GM23338 (cell line): ENCODE data around the gene GPC6. TPM values are rescaled to one million over a fixed set of nuclear protein-coding genes. Genes with fewer than 3 reads are reported as not detected.

ENCODE experiments used
- ATAC-seq: fragments of 200-7000 bp; cut with Tn5 transposase; 3 replicates; pipeline ENCODE4 v1.9.1; 2020
- DNase-seq: peaks from one replicate; pipeline ENCODE4 v3.0.0-alpha.2; 2015; ENCODE audit warnings: low spot score
- H2AFZ ChIP-seq: fragments of 200-600 bp; sonication (generic); 2 replicates; pipeline ENCODE4 v1.8.0; 2016; ENCODE audit warnings: antibody characterized with exemption, mild to moderate bottlenecking, moderate library complexity
- H3F3A ChIP-seq: fragments of 200-600 bp; sonication (generic); replicated peaks from 2 replicates; pipeline ENCODE4 v1.8.0; 2017; ENCODE audit warnings: antibody characterized with exemption, mixed run types, low read depth
- H3K27ac ChIP-seq: fragments of 200-600 bp; sonication (generic); 2 replicates; pipeline ENCODE4 v1.6.1; 2016; ENCODE audit warnings: low read depth
- H3K27me3 ChIP-seq: fragments of 200-600 bp; sonication (generic); 2 replicates; pipeline ENCODE4 v1.8.0; 2016; ENCODE audit warnings: mild to moderate bottlenecking, mixed run types, moderate library complexity; ENCODE audit not compliant: insufficient read depth
- H3K36me3 ChIP-seq: fragments of 200-600 bp; sonication (generic); 2 replicates; pipeline ENCODE4 v1.8.0; 2016; ENCODE audit warnings: mild to moderate bottlenecking; ENCODE audit not compliant: insufficient read depth
- H3K4me1 ChIP-seq: fragments of 200-600 bp; sonication (generic); 2 replicates; pipeline ENCODE4 v1.8.0; 2016; ENCODE audit warnings: mild to moderate bottlenecking, moderate library complexity; ENCODE audit not compliant: insufficient read depth
- H3K4me2 ChIP-seq: fragments of 200-600 bp; sonication (generic); 2 replicates; pipeline ENCODE4 v1.7.1; 2017; ENCODE audit warnings: mixed run types
- H3K4me3 ChIP-seq: fragments of 200-600 bp; sonication (generic); 2 replicates; pipeline ENCODE4 v1.6.1; 2016; ENCODE audit warnings: mixed run types
- H3K79me2 ChIP-seq: fragments of 200-600 bp; sonication (generic); replicated peaks from 2 replicates; pipeline ENCODE4 v1.8.0; 2017; ENCODE audit warnings: mild to moderate bottlenecking; ENCODE audit not compliant: insufficient read depth
- H3K9me2 ChIP-seq: fragments of 200-600 bp; sonication (generic); 2 replicates; pipeline ENCODE4 v1.8.0; 2017; ENCODE audit not compliant: insufficient read depth
- H4K20me1 ChIP-seq: fragments of 200-600 bp; sonication (generic); replicated peaks from 2 replicates; pipeline ENCODE4 v1.8.0; 2017; ENCODE audit warnings: mild to moderate bottlenecking; ENCODE audit not compliant: insufficient read depth
- H3K27ac Mint-ChIP-seq: 2 replicates; pipeline ENCODE4 v1.8.0; 2020; ENCODE audit warnings: inconsistent platforms, mild to moderate bottlenecking, moderate library complexity, mixed read lengths
- H3K27me3 Mint-ChIP-seq: 3 replicates; pipeline ENCODE4 v1.8.0; 2022; ENCODE audit warnings: low read depth, mild to moderate bottlenecking, moderate library complexity, mixed read lengths, inconsistent platforms; ENCODE audit not compliant: insufficient read depth, poor library complexity
- H3K36me3 Mint-ChIP-seq: 3 replicates; pipeline ENCODE4 v1.8.0; 2021; ENCODE audit warnings: low read depth, mild to moderate bottlenecking, inconsistent platforms, moderate library complexity, mixed read lengths
- H3K4me1 Mint-ChIP-seq: 3 replicates; pipeline ENCODE4 v1.8.0; 2020; ENCODE audit warnings: mild to moderate bottlenecking, inconsistent platforms, mixed read lengths
- H3K4me3 Mint-ChIP-seq: 3 replicates; pipeline ENCODE4 v1.8.0; 2021; ENCODE audit warnings: moderate library complexity, mild to moderate bottlenecking, inconsistent platforms, mixed read lengths
- H3K9me3 Mint-ChIP-seq: 3 replicates; pipeline ENCODE4 v1.8.0; 2020; ENCODE audit warnings: moderate library complexity, mild to moderate bottlenecking, inconsistent platforms, mixed read lengths
- CTCF ChIP-seq, 2 experiments: fragments of 200-600 bp in 1 of 2; sonication (generic) in 1 of 2; conservative IDR thresholded peaks; 2 replicates each; pipeline versions ENCODE4 v1.5.1 to v1.6.1; 2016 to 2017; ENCODE audit warnings: antibody characterized with exemption in 2 of 2, low read depth in 2 of 2, mild to moderate bottlenecking in 2 of 2, moderate library complexity in 1 of 2
- ETS1 ChIP-seq: IDR thresholded peaks from 2 replicates; pipeline ENCODE4 v1.6.1; 2016; ENCODE audit warnings: antibody characterized with exemption
- EZH2 ChIP-seq: fragments of 200-600 bp; sonication (generic); IDR thresholded peaks from one replicate; pipeline ENCODE4 v1.8.0; 2017; ENCODE audit warnings: antibody characterized with exemption, mild to moderate bottlenecking, low read depth; ENCODE audit not compliant: unreplicated experiment
- EZH2phosphoT487 ChIP-seq: fragments of 200-600 bp; sonication (generic); IDR thresholded peaks from one replicate; pipeline ENCODE4 v1.8.1; 2018; ENCODE audit warnings: antibody characterized with exemption; ENCODE audit not compliant: unreplicated experiment
- JUNB ChIP-seq: IDR thresholded peaks from one replicate; pipeline ENCODE4 v1.6.1; 2016; ENCODE audit warnings: antibody characterized with exemption; ENCODE audit not compliant: unreplicated experiment
- NANOG ChIP-seq: IDR thresholded peaks from 2 replicates; pipeline ENCODE4 v1.6.1; 2016; ENCODE audit warnings: antibody characterized with exemption, borderline replicate concordance
- POLR2AphosphoS5 ChIP-seq: IDR thresholded peaks from 2 replicates; pipeline ENCODE4 v1.6.1; 2016; ENCODE audit warnings: antibody characterized with exemption, low read depth
- REST ChIP-seq: IDR thresholded peaks from one replicate; pipeline ENCODE4 v1.6.1; 2018; ENCODE audit warnings: antibody characterized with exemption; ENCODE audit not compliant: unreplicated experiment
- STAT1 ChIP-seq: IDR thresholded peaks from one replicate; pipeline ENCODE4 v1.6.1; 2016; ENCODE audit warnings: antibody characterized with exemption; ENCODE audit not compliant: unreplicated experiment
- ZNF114 ChIP-seq: fragments of 250-450 bp; sonication (Bioruptor Pico); IDR thresholded peaks from 2 replicates; pipeline ENCODE4 v1.5.0; 2020; ENCODE audit warnings: mild to moderate bottlenecking, moderate library complexity
- ZNF331 ChIP-seq: fragments of 250-450 bp; sonication (Bioruptor Pico); IDR thresholded peaks from 2 replicates; pipeline ENCODE4 v1.5.0; 2020; ENCODE audit warnings: low read depth, mild to moderate bottlenecking, moderate library complexity
- ZNF462 ChIP-seq: fragments of 250-450 bp; sonication (Bioruptor Pico); IDR thresholded peaks from 2 replicates; pipeline ENCODE4 v1.5.0; 2020; ENCODE audit warnings: mild to moderate bottlenecking, moderate library complexity
- polyA plus RNA-seq: library from polyadenylated mRNA; unstranded; fragments of >200 nt; fragmentation: Nextera tagmentation; extraction: Ambion mirVana; gene quantifications from 2 replicates; pipeline ENCODE4 v1.2.1, GENCODE V29; 2016
- total RNA-seq: library from RNA; depleted of rRNA; stranded (reverse); fragments of >200 nt; shearing (Covaris generic); gene quantifications from 2 replicates; pipeline ENCODE4 v1.2.3, GENCODE V29; 2014

GPC6 gene
- total and polyA plus RNA-seq, 2 experiments from 2014 or later, result 6.4 to 28.6 TPM

- no peak overlapping the region for H3K4me3 Mint-ChIP-seq
- H3K36me3 ChIP-seq, result no peaks in the 10 kb centered on the region
- H3K79me2 ChIP-seq, result no peaks in the 10 kb centered on the region
- H3K27me3 Mint-ChIP-seq, result no peaks in the 10 kb centered on the region
- no peaks in the 10 kb centered on the region for H4K20me1 ChIP-seq
- H2AFZ ChIP-seq, result no peak overlapping the region
- H3K4me1 Mint-ChIP-seq, result peaks cover 10% of the 10 kb centered on the region; the same call in 2 of the 3 replicates
- peaks cover 3% of the 10 kb centered on the region; the same call in 2 of the 3 replicates for H3K9me3 Mint-ChIP-seq
- no peaks in the 10 kb centered on the region for H3K9me2 ChIP-seq
- no peaks in the 10 kb centered on the region for H3K4me1 ChIP-seq
- no peak overlapping the region for H3K27ac ChIP-seq
- H3K4me3 ChIP-seq, result no peak overlapping the region
- H3K27ac Mint-ChIP-seq, result no peak overlapping the region
- ATAC-seq, result no peak
- DNase-seq, result no peak
- H3K36me3 Mint-ChIP-seq, result no peaks in the 10 kb centered on the region; the same call in 2 of the 3 replicates
- TF ChIP-seq ETS1 (no peak), STAT1 (no peak), ZNF114 (CRISPR knock-in tag) (no peak), NANOG (no peak), ZNF462 (no peak), EZH2phosphoT487 (no peak), REST (no peak), EZH2 (no peak), ZNF331 (CRISPR knock-in tag) (no peak), POLR2AphosphoS5 (no peak), JUNB (no peak), CTCF (conservative IDR thresholded peaks at IDR 0.05; ENCODE audit: low read depth in 2 of 2) (no peak)
- H3K27me3 ChIP-seq, result no peaks in the 10 kb centered on the region
- H3K4me2 ChIP-seq, result no peak overlapping the region
- H3F3A ChIP-seq, result no peaks in the 10 kb centered on the region
Observed at GRCh38 chr13:94248454-94249228, 1022.0 kb downstream of the GPC6 start.
